H1 (cell line): Measurements from ENCODE around the gene ZNF581. TPM values are rescaled to one million over a fixed set of nuclear protein-coding genes. Genes with fewer than 3 reads are reported as not detected.

Experiments used
- CTCF ChIA-PET: fragments of 300-600 bp; sonication (Branson Sonifier 250); formaldehyde crosslinking; loops from one replicate; lab custom pipeline; 2021; ENCODE audit not compliant: partially characterized antibody; lab: Charles Lee
- POLR2A ChIA-PET: fragments of 300-600 bp; sonication (Branson Sonifier 250); formaldehyde crosslinking; loops from one replicate; lab custom pipeline; 2021; ENCODE audit warnings: inconsistent platforms; ENCODE audit not compliant: partially characterized antibody; lab: Charles Lee
- DNase-seq, 2 experiments: peaks; one replicate each; pipeline versions ENCODE4 v3.0.0 to v3.0.0-alpha.2; 2010 to 2022; ENCODE audit warnings: low spot score in 2 of 2, low read depth in 1 of 2, mixed read lengths in 1 of 2
- FAIRE-seq: peaks from 2 replicates; lab custom pipeline; 2011; peaks lifted over from hg19 to GRCh38; lab: Jason Lieb, UNC
- H2AFZ ChIP-seq: 2 replicates; pipeline ENCODE4 v1.8.1; 2012; ENCODE audit warnings: low read length, inconsistent platforms
- H2AK5ac ChIP-seq: 2 replicates; pipeline ENCODE4 v1.6.1; 2013; ENCODE audit warnings: low read depth, low read length
- H2BK120ac ChIP-seq: replicated peaks from 2 replicates; pipeline ENCODE3; 2013; ENCODE audit warnings: low read depth, low read length, inconsistent platforms
- H2BK12ac ChIP-seq: 2 replicates; pipeline ENCODE4 v1.6.1; 2013; ENCODE audit warnings: low read depth, low read length
- H2BK15ac ChIP-seq: 2 replicates; pipeline ENCODE4 v1.6.1; 2013; ENCODE audit warnings: low read length
- H2BK20ac ChIP-seq: 2 replicates; pipeline ENCODE4 v1.6.1; 2013; ENCODE audit warnings: low read length
- H2BK5ac ChIP-seq: 2 replicates; pipeline ENCODE4 v1.6.1; 2013; ENCODE audit warnings: low read depth, low read length
- H3K14ac ChIP-seq: 2 replicates; pipeline ENCODE4 v1.6.1; 2013; ENCODE audit warnings: inconsistent platforms; ENCODE audit not compliant: insufficient read length
- H3K18ac ChIP-seq: 2 replicates; pipeline ENCODE4 v1.6.1; 2013; ENCODE audit warnings: low read length; ENCODE audit errors: extremely low read depth
- H3K23ac ChIP-seq: 2 replicates; pipeline ENCODE4 v1.6.1; 2013; ENCODE audit warnings: inconsistent platforms; ENCODE audit not compliant: insufficient read length
- H3K23me2 ChIP-seq: 2 replicates; pipeline ENCODE4 v1.6.1; 2013; ENCODE audit warnings: low read depth, low read length
- H3K27ac ChIP-seq: 2 replicates; pipeline ENCODE4 v1.6.1; 2011; ENCODE audit warnings: low read depth, low read length, inconsistent platforms
- H3K27me3 ChIP-seq, 4 experiments: replicated peaks in 1 of 4; 1 replicate in 1 of 4; 2 replicates in 3 of 4; pipeline versions ENCODE4 v1.6.1 to v1.8.1; 2011 to 2013; ENCODE audit warnings: low read length in 3 of 4, mild to moderate bottlenecking in 3 of 4, inconsistent platforms in 2 of 4, mixed read lengths in 2 of 4, moderate library complexity in 1 of 4; ENCODE audit not compliant: control insufficient read depth in 3 of 4, insufficient read depth in 3 of 4; ENCODE audit errors: extremely low read depth in 1 of 4
- H3K36me3 ChIP-seq, 4 experiments: 2 replicates each; pipeline versions ENCODE4 v1.6.1 to v1.8.1; 2011 to 2013; ENCODE audit warnings: mild to moderate bottlenecking in 4 of 4, low read length in 3 of 4, moderate library complexity in 2 of 4, control low read depth in 1 of 4, inconsistent platforms in 1 of 4; ENCODE audit not compliant: insufficient read depth in 4 of 4, control insufficient read depth in 2 of 4
- H3K4ac ChIP-seq: replicated peaks from 2 replicates; pipeline ENCODE3; 2013; ENCODE audit warnings: low read length, low read depth, mixed read lengths, inconsistent platforms; ENCODE audit not compliant: insufficient read length
- H3K4me1 ChIP-seq, 4 experiments: replicated peaks in 1 of 4; 1 replicate in 1 of 4; 2 replicates in 3 of 4; pipeline versions ENCODE4 v1.6.1 to v1.8.1; 2011 to 2013; ENCODE audit warnings: low read length in 3 of 4, inconsistent platforms in 2 of 4, mixed read lengths in 1 of 4; ENCODE audit not compliant: insufficient read depth in 4 of 4, control insufficient read depth in 3 of 4
- H3K4me2 ChIP-seq, 2 experiments: 2 replicates each; pipeline versions ENCODE4 v1.6.1 to v1.8.1; 2011 to 2013; ENCODE audit warnings: low read depth in 2 of 2, low read length in 2 of 2, control low read depth in 1 of 2, inconsistent platforms in 1 of 2, mild to moderate bottlenecking in 1 of 2; ENCODE audit not compliant: insufficient read depth in 1 of 2
- H3K4me3 ChIP-seq, 4 experiments: fragments of 200-600, 300-600 bp in 1 of 4; sonication (generic), shearing (Covaris generic), sonication (Bioruptor Twin) in 1 of 4; 2 replicates each; pipeline versions ENCODE4 v1.5.1 to v1.8.1; 2011 to 2016; ENCODE audit warnings: low read length in 4 of 4, low read depth in 3 of 4, control low read depth in 2 of 4, inconsistent platforms in 2 of 4, mild to moderate bottlenecking in 2 of 4, mixed read lengths in 1 of 4, moderate library complexity in 1 of 4; ENCODE audit not compliant: insufficient read depth in 2 of 4; ENCODE audit errors: extremely low read depth in 1 of 4
- H3K56ac ChIP-seq: replicated peaks from 2 replicates; pipeline ENCODE3; 2013; ENCODE audit warnings: low read depth, mild to moderate bottlenecking, mixed read lengths, low read length, inconsistent platforms; ENCODE audit not compliant: insufficient read length
- H3K79me1 ChIP-seq: 2 replicates; pipeline ENCODE4 v1.6.1; 2013; ENCODE audit warnings: low read depth, low read length, control low read depth
- H3K79me2 ChIP-seq, 2 experiments: 2 replicates each; pipeline versions ENCODE4 v1.6.1 to v1.8.1; 2012 to 2013; ENCODE audit warnings: low read length in 2 of 2, mild to moderate bottlenecking in 2 of 2, inconsistent platforms in 1 of 2; ENCODE audit not compliant: insufficient read depth in 2 of 2, control insufficient read depth in 1 of 2
- H3K9ac ChIP-seq, 4 experiments: replicated peaks in 1 of 4; 1 replicate in 1 of 4; 2 replicates in 3 of 4; pipeline versions ENCODE4 v1.6.1 to v1.8.1; 2011 to 2013; ENCODE audit warnings: low read depth in 3 of 4, low read length in 3 of 4, control low read depth in 2 of 4, mild to moderate bottlenecking in 2 of 4, moderate library complexity in 2 of 4, inconsistent platforms in 1 of 4; ENCODE audit errors: extremely low read depth in 1 of 4
- H3K9me3 ChIP-seq, 2 experiments: 2 replicates each; pipeline versions ENCODE4 v1.6.1 to v1.8.1; 2012 to 2013; ENCODE audit warnings: mild to moderate bottlenecking in 2 of 2, moderate library complexity in 2 of 2, control low read depth in 1 of 2, inconsistent platforms in 1 of 2, low read depth in 1 of 2, low read length in 1 of 2, mixed read lengths in 1 of 2; ENCODE audit not compliant: insufficient read depth in 2 of 2
- H4K20me1 ChIP-seq, 2 experiments: replicated peaks in 1 of 2; 2 replicates each; pipeline versions ENCODE3 to v1.8.1; 2011 to 2013; ENCODE audit warnings: inconsistent platforms in 2 of 2, low read length in 2 of 2, mild to moderate bottlenecking in 1 of 2; ENCODE audit not compliant: insufficient read depth in 2 of 2, control insufficient read depth in 1 of 2
- H4K5ac ChIP-seq: 2 replicates; pipeline ENCODE4 v1.6.1; 2013; ENCODE audit warnings: low read length, low read depth, mixed read lengths, inconsistent platforms; ENCODE audit not compliant: insufficient read length
- H4K8ac ChIP-seq: 2 replicates; pipeline ENCODE4 v1.8.0; 2013; ENCODE audit warnings: mild to moderate bottlenecking, moderate library complexity, low read length, inconsistent platforms; ENCODE audit not compliant: insufficient read depth; ENCODE audit errors: extremely low read depth
- H4K91ac ChIP-seq: replicated peaks from 2 replicates; pipeline ENCODE3; 2013; ENCODE audit warnings: low read length, mixed read lengths, inconsistent platforms; ENCODE audit not compliant: insufficient read length
- CHD1 ChIP-seq: IDR thresholded peaks from 2 replicates; pipeline ENCODE4 v1.6.1; 2012; ENCODE audit warnings: low read depth, low read length, improper control_type of control experiment
- JUN ChIP-seq: IDR thresholded peaks from 2 replicates; pipeline ENCODE4 v1.6.1; 2011; ENCODE audit warnings: low read depth, mild to moderate bottlenecking, improper control_type of control experiment, low read length
- KDM5A ChIP-seq: fragments of 200-600 bp; IDR thresholded peaks from 2 replicates; pipeline ENCODE4 v1.7.1; 2012; ENCODE audit warnings: mild to moderate bottlenecking, low read length, inconsistent platforms, mixed read lengths
- POLR2A ChIP-seq, 2 experiments: IDR thresholded peaks; 1 replicate in 1 of 2; 2 replicates in 1 of 2; pipeline ENCODE4 v1.6.1; 2011; ENCODE audit warnings: low read depth in 2 of 2, low read length in 2 of 2, mild to moderate bottlenecking in 2 of 2; ENCODE audit errors: control extremely low read depth in 1 of 2
- POLR2AphosphoS5 ChIP-seq: IDR thresholded peaks from 2 replicates; pipeline ENCODE4 v1.6.1; 2011; ENCODE audit warnings: low read depth, low read length
- RAD21 ChIP-seq, 2 experiments: IDR thresholded peaks in 1 of 2; conservative IDR thresholded peaks in 1 of 2; 2 replicates each; pipeline ENCODE4 v1.6.1; 2011; ENCODE audit warnings: low read depth in 2 of 2, low read length in 2 of 2, improper control_type of control experiment in 1 of 2, inconsistent platforms in 1 of 2, mild to moderate bottlenecking in 1 of 2, moderate library complexity in 1 of 2
- RNF2 ChIP-seq: fragments of 200-900, 300-1000 bp; sonication (generic); IDR thresholded peaks from 2 replicates; pipeline ENCODE4 v1.7.1; 2016; ENCODE audit warnings: borderline replicate concordance, low read depth, mild to moderate bottlenecking, antibody characterized with exemption, low read length; ENCODE audit not compliant: poor library complexity, severe bottlenecking; ENCODE audit errors: missing control alignments
- TAF7 ChIP-seq: optimal IDR thresholded peaks from 2 replicates; pipeline ENCODE3; 2011; ENCODE audit warnings: low read depth, mild to moderate bottlenecking, inconsistent platforms, low read length, moderate library complexity, borderline replicate concordance
- TCF12 ChIP-seq: IDR thresholded peaks from 2 replicates; pipeline ENCODE4 v1.6.1; 2011; ENCODE audit warnings: low read depth, mild to moderate bottlenecking, low read length
- WGBS, 2 experiments: shearing (Covaris generic) in 1 of 2; methylation state at CpG; one replicate each; pipeline versions ENCODE4 v1.1.6 to v1.1.7; 2013 to 2015; ENCODE audit warnings: low lambda C conversion rate in 2 of 2, mixed read lengths in 2 of 2, inconsistent platforms in 1 of 2, low coverage in 1 of 2, missing lambda C conversion rate in 1 of 2; ENCODE audit not compliant: insufficient replicate concordance in 2 of 2, insufficient coverage in 1 of 2, insufficient read length in 1 of 2; ENCODE audit errors: extremely low coverage in 1 of 2, missing lambda C conversion rate in 1 of 2; 5-methylcytosine and 5-hydroxymethylcytosine counted together
- polyA plus RNA-seq, 7 experiments: library from polyadenylated mRNA; depleted of rRNA in 3 of 7; stranded (reverse) in 5 of 7; unstranded in 2 of 7; fragments of >200 nt in 5 of 7; fragments of 200-250 nt in 2 of 7; gene quantifications; 1 replicate in 5 of 7; 2 replicates in 1 of 7; 4 replicates in 1 of 7; pipeline versions ENCODE4 v1.2.1 to v1.2.3, GENCODE V29; 2011 to 2013; ENCODE audit warnings: missing spikeins in 2 of 7, mixed read lengths in 2 of 7
- total RNA-seq: library from RNA; stranded (reverse); fragmentation: NEBNext Ultra II Directional; extraction: Animal tissue kit (Norgen Biotek cat#: 25700); gene quantifications from 2 replicates; pipeline ENCODE4 v1.2.1, GENCODE V29; 2021
- TF ChIP-seq, protein P1 (sequence below): IDR thresholded peaks from 2 replicates; pipeline ENCODE4 v1.6.1; 2012; ENCODE audit warnings: inconsistent platforms
- TF ChIP-seq, protein P2 (sequence below): IDR thresholded peaks from 2 replicates; pipeline ENCODE4 v1.6.1; 2012; ENCODE audit warnings: inconsistent platforms

ZNF581 gene
- total and polyA plus RNA-seq, 2 of the 8 experiments (the other 6 are each of a cell fraction or from before 2014, with no cell fraction given), result 73.0 to 76.1 TPM

DNA sequence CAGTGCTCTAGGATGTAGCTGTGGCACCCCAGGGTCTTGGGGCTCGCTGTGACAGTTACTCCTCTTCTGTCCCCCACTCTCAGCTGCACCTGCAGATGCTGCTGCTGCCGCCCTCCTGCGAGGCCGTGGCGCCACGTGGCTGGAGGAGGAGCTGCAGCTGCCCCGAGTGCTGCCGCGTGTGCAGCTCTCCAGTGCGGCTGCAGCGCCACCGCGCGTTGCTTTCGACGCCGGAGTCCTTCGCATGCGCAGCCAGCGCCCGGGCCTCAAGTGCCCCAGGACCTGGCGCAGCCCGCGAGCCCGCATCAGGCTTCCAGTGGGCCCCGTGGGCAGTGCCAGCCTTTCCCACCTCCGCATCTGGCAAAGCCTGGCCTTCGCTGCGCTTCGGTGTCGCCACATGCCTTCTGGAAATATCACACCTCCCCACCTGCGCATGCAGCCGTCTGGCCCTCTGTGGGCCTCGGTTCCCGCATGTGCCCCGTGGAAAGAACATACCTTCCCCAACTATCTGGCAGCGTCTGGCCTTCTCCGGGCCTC lies 3.3 kb upstream of the ZNF581 start:
- Histone ChIP-seq H2BK5ac (no peak overlapping the region), H3K36me3 (peaks cover 3 to 6% (median 4%) of the 10 kb centered on the region in 4 experiments; a peak in 7 of 8 replicates), H2BK12ac (no peak overlapping the region; the same call in 1 of the 2 replicates), H2BK20ac (no peak overlapping the region), H3K56ac (no peak overlapping the region), H2AK5ac (no peak overlapping the region), H3K4ac (no peak overlapping the region), H2BK120ac (no peak overlapping the region), H3K23ac (no peak overlapping the region), H3K9ac (peak overlapping the region in 1 of 4 experiments; percentile 23; a peak in 2 of 7 replicates), H3K4me1 (peaks cover 6 to 22% (median 14%) of the 10 kb centered on the region in 4 experiments), H3K27ac (peak overlapping the region; percentile 45; the same call in 1 of the 2 replicates), H3K4me3 (peak overlapping the region; percentile 29 to 98 (median 63)), H2AFZ (no peak overlapping the region), H3K14ac (no peak overlapping the region), H3K4me2 (peak overlapping the region; percentile 71 to 99), H3K79me2 (peaks cover 8 to 37% of the 10 kb centered on the region in 2 experiments; a peak in 3 of 4 replicates), H2BK15ac (peak overlapping the region; percentile 81), H3K9me3 (no peaks in the 10 kb centered on the region; a peak in 1 of 4 replicates), H3K23me2 (peaks cover 39% of the 10 kb centered on the region), H4K5ac (no peak overlapping the region), H3K27me3 (no peaks in the 10 kb centered on the region), H4K8ac (peak overlapping the region; percentile 0), H3K79me1 (peaks cover 22% of the 10 kb centered on the region), H4K91ac (no peak overlapping the region), H4K20me1 (peaks cover 3 to 14% of the 10 kb centered on the region in 2 experiments), H3K18ac (peak overlapping the region; percentile 72; the same call in 1 of the 2 replicates)
- DNase-seq (no peak), FAIRE-seq (no peak)
- ChIA-PET CTCF (interaction anchor here (0.6 to 2.1 kb wide), 9 partner anchors 11 to 1024 kb away, joined by 3 to 10 read pairs (median 3); partner anchors contain the start of gene ZNF865), POLR2A (interaction anchor here (0.8 to 2.2 kb wide), 8 partner anchors 9 to 143 kb away, joined by 3 to 6 read pairs (median 4); partner anchors contain the start of gene U2AF2)
- WGBS, 2 experiments, result 70% methylated on average over 33 of the region's 38 CpGs; no CpG with 5 or more reads in 1 of the 2 experiments
- TF ChIP-seq CHD1 (no peak), POLR2A (IDR thresholded peaks at IDR 0.05; ENCODE audit: control extremely low read depth in 1 of 2, low read depth in 2 of 2, low read length in 2 of 2) (no peak), TCF12 (no peak), RAD21 (IDR thresholded peaks at IDR 0.05 in 1 of 2, conservative IDR thresholded peaks at IDR 0.05 in 1 of 2; ENCODE audit: low read depth in 2 of 2, low read length in 2 of 2) (peak in 1 of 2 experiments; percentile 15; a peak in 1 of 4 replicates), TAF7 (no peak), RNF2 (no peak), KDM5A (no peak), JUN (no peak), POLR2AphosphoS5 (no peak; the same call in 1 of the 2 replicates)
- TF ChIP-seq, protein P1, sequence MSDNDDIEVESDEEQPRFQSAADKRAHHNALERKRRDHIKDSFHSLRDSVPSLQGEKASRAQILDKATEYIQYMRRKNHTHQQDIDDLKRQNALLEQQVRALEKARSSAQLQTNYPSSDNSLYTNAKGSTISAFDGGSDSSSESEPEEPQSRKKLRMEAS, result peak; percentile 97
- TF ChIP-seq, protein P2, sequence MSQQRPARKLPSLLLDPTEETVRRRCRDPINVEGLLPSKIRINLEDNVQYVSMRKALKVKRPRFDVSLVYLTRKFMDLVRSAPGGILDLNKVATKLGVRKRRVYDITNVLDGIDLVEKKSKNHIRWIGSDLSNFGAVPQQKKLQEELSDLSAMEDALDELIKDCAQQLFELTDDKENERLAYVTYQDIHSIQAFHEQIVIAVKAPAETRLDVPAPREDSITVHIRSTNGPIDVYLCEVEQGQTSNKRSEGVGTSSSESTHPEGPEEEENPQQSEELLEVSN, result peak; percentile 91
